ENCODE results near the gene ACAN.

The ACAN gene

GRCh38 chr15:88877906-88878305 is 74.7 kb downstream of the ACAN start:
- no peak for DNase-seq (ENCODE audit: low read depth in 2 of 2)

- DNase-seq (ENCODE audit: low read depth in 2 of 2): no peak
Observed at GRCh38 chr15:88878720-88879184, 75.5 kb downstream of the ACAN start.

- no peak for DNase-seq (ENCODE audit: low read depth in 2 of 2)
Observed at GRCh38 chr15:88880944-88881740, 77.9 kb downstream of the ACAN start.

GRCh38 chr15:88881775-88882174 is 78.5 kb downstream of the ACAN start:
- no peak for DNase-seq (ENCODE audit: low read depth in 2 of 2)

- DNase-seq (ENCODE audit: low read depth in 2 of 2): no peak
Observed at GRCh38 chr15:88882785-88883184, 79.5 kb downstream of the ACAN start.

- no peak for DNase-seq (ENCODE audit: low read depth in 2 of 2)
Observed at GRCh38 chr15:88887068-88887580, 83.9 kb downstream of the ACAN start.

GRCh38 chr15:88888719-88889118 is 85.5 kb downstream of the ACAN start:
- DNase-seq (ENCODE audit: low read depth in 2 of 2): no peak

- DNase-seq (ENCODE audit: low read depth in 2 of 2): no peak
Observed at GRCh38 chr15:88890495-88890894, 87.3 kb downstream of the ACAN start.

GRCh38 chr15:88891540-88892254 is 88.5 kb downstream of the ACAN start:
- no peak for DNase-seq (ENCODE audit: low read depth in 2 of 2)

- peak; percentile 68 to 72 for DNase-seq (ENCODE audit: low read depth in 2 of 2)
Observed at GRCh38 chr15:88894348-88894818, 91.1 kb downstream of the ACAN start.

- peak; percentile 37 to 52 for DNase-seq (ENCODE audit: low read depth in 2 of 2)
Observed at GRCh38 chr15:88894819-88895767, 91.9 kb downstream of the ACAN start, which contains the start of gene HAPLN3. Gene HAPLN3, minus strand, starts transcription at chr15:88895544. Its CDS starts 8,246 bp downstream, at chr15:88887298.

- DNase-seq (ENCODE audit: low read depth in 2 of 2): no peak
Observed at GRCh38 chr15:88896333-88897033, 93.2 kb downstream of the ACAN start.

- no peak for DNase-seq (ENCODE audit: low read depth in 2 of 2)
Observed at GRCh38 chr15:88897142-88897455, 93.9 kb downstream of the ACAN start.

- peak; percentile 67 to 72 for DNase-seq (ENCODE audit: low read depth in 2 of 2)
Observed at GRCh38 chr15:88897456-88898194, 94.4 kb downstream of the ACAN start.

- no peak for DNase-seq (ENCODE audit: low read depth in 2 of 2)
Observed at GRCh38 chr15:88898736-88899135, 95.5 kb downstream of the ACAN start.

GRCh38 chr15:88899251-88899650 is 96.0 kb downstream of the ACAN start:
- DNase-seq (ENCODE audit: low read depth in 2 of 2): no peak

GRCh38 chr15:88900309-88900981 is 97.2 kb downstream of the ACAN start:
- DNase-seq (ENCODE audit: low read depth in 2 of 2): no peak

GRCh38 chr15:88900982-88901418 is 97.8 kb downstream of the ACAN start:
- no peak for DNase-seq (ENCODE audit: low read depth in 2 of 2)

- DNase-seq (ENCODE audit: low read depth in 2 of 2): no peak
Observed at GRCh38 chr15:88901508-88902220, 98.4 kb downstream of the ACAN start.
